GM12878 (cell line): ENCODE measurements around the gene RHBDF2. TPM values are rescaled to one million over a fixed set of nuclear protein-coding genes. Genes with fewer than 3 reads are reported as not detected.

Experiments
- ATAC-seq: fragments of 200-7000 bp; cut with Tn5 transposase; 3 replicates; pipeline ENCODE4 v1.9.1; 2020; ENCODE audit warnings: mild to moderate bottlenecking, moderate library complexity
- BruUV-seq: library from RNA; stranded (reverse); fragments of 400-500 nt; replicated peaks from 2 replicates; lab custom pipeline; 2021; lab: Mats Ljungman, UMichigan
- CTCF ChIA-PET: fragments of 300-600 bp; sonication (Branson Sonifier 250); formaldehyde crosslinking; extraction: SDS; loops from one replicate; lab custom pipeline; 2021; ENCODE audit warnings: inconsistent platforms; lab: Yijun Ruan, JAX
- POLR2A ChIA-PET: fragments of 350-600 bp; formaldehyde crosslinking; extraction: SDS; loops from one replicate; lab custom pipeline; 2021; ENCODE audit warnings: inconsistent platforms; lab: Charles Lee
- RAD21 ChIA-PET: fragments of 300-600 bp; sonication (Branson Sonifier 250); formaldehyde crosslinking; loops from one replicate; lab custom pipeline; 2023; ENCODE audit warnings: antibody characterized with exemption; ENCODE audit not compliant: unreplicated experiment; lab: Charles Lee
- SMC1A ChIA-PET: fragments of 300-600 bp; sonication (Branson Sonifier 250); formaldehyde crosslinking; loops from one replicate; lab custom pipeline; 2023; ENCODE audit not compliant: unreplicated experiment, uncharacterized antibody; lab: Charles Lee
- DNase-seq: peaks from one replicate; pipeline ENCODE4 v3.0.0-alpha.2; 2011; ENCODE audit warnings: low read depth, low spot score
- FAIRE-seq: peaks from 3 replicates; lab custom pipeline; 2011; peaks lifted over from hg19 to GRCh38; lab: Jason Lieb, UNC
- H2AFZ ChIP-seq: 2 replicates; pipeline ENCODE4 v1.6.0; 2011; ENCODE audit warnings: low read depth, low read length, control low read depth; ENCODE audit not compliant: control insufficient read depth
- H3K27ac ChIP-seq: 2 replicates; pipeline ENCODE4 v1.5.1; 2011; ENCODE audit warnings: control low read depth; ENCODE audit not compliant: control insufficient read depth, insufficient read depth
- H3K27me3 ChIP-seq, 2 experiments: replicated peaks in 1 of 2; 2 replicates each; pipeline versions ENCODE4 v1.6.0 to v1.6.1; 2011; ENCODE audit warnings: low read length in 1 of 2; ENCODE audit not compliant: control insufficient read depth in 2 of 2, insufficient read depth in 2 of 2
- H3K36me3 ChIP-seq, 2 experiments: 2 replicates each; pipeline ENCODE4 v1.5.1; 2011; ENCODE audit warnings: low read length in 1 of 2; ENCODE audit not compliant: control insufficient read depth in 2 of 2, insufficient read depth in 2 of 2
- H3K4me1 ChIP-seq: 2 replicates; pipeline ENCODE4 v1.6.1; 2011; ENCODE audit warnings: mild to moderate bottlenecking, low read length, moderate library complexity, mixed read lengths; ENCODE audit not compliant: control insufficient read depth, insufficient read depth
- H3K4me2 ChIP-seq: 2 replicates; pipeline ENCODE4 v1.6.0; 2011; ENCODE audit warnings: control low read depth; ENCODE audit not compliant: control insufficient read depth, insufficient read depth
- H3K4me3 ChIP-seq: fragments of 200-600 bp; sonication (generic); 2 replicates; pipeline ENCODE4 v1.5.1; 2016
- H3K79me2 ChIP-seq: 2 replicates; pipeline ENCODE4 v1.6.0; 2011; ENCODE audit warnings: low read length; ENCODE audit not compliant: control insufficient read depth, insufficient read depth
- H3K9ac ChIP-seq: 2 replicates; pipeline ENCODE4 v1.8.0; 2011; ENCODE audit warnings: low read length, control low read depth, mixed read lengths; ENCODE audit not compliant: control insufficient read depth, insufficient read depth
- H3K9me3 ChIP-seq: replicated peaks from 3 replicates; pipeline ENCODE4 v1.5.1; 2011; ENCODE audit warnings: mild to moderate bottlenecking, low read length; ENCODE audit not compliant: control insufficient read depth, insufficient read depth
- H4K20me1 ChIP-seq: 2 replicates; pipeline ENCODE4 v1.6.0; 2011; ENCODE audit not compliant: control insufficient read depth, insufficient read depth
- HDAC6 ChIP-seq: fragments of 200-600 bp; sonication (generic); IDR thresholded peaks from one replicate; pipeline ENCODE4 v1.8.0; 2017; ENCODE audit warnings: antibody characterized with exemption; ENCODE audit not compliant: unreplicated experiment
- IRF4 ChIP-seq: IDR thresholded peaks from 2 replicates; pipeline ENCODE4 v1.6.1; 2011; ENCODE audit warnings: low read depth, low read length
- PBX3 ChIP-seq: IDR thresholded peaks from 2 replicates; pipeline ENCODE4 v1.6.1; 2011; ENCODE audit warnings: mild to moderate bottlenecking, low read depth, low read length, moderate library complexity; ENCODE audit not compliant: insufficient replicate concordance
- REST ChIP-seq: IDR thresholded peaks from 2 replicates; pipeline ENCODE4 v1.6.1; 2012; ENCODE audit warnings: mild to moderate bottlenecking, low read depth, low read length
- YY1 ChIP-seq: IDR thresholded peaks from 2 replicates; pipeline ENCODE4 v1.6.1; 2011; ENCODE audit warnings: low read depth, mild to moderate bottlenecking, low read length
- ZNF592 ChIP-seq: fragments of 450-650 bp; IDR thresholded peaks from 2 replicates; pipeline ENCODE4 v1.6.1; 2017; ENCODE audit warnings: mild to moderate bottlenecking, moderate library complexity
- ZSCAN29 ChIP-seq: fragments of 450-650 bp; IDR thresholded peaks from 2 replicates; pipeline ENCODE4 v1.6.1; 2017; ENCODE audit warnings: mild to moderate bottlenecking, moderate library complexity
- WGBS: methylation state at CpG from one replicate; pipeline ENCODE4 v1.1.6; 2016; ENCODE audit warnings: low lambda C conversion rate; ENCODE audit not compliant: insufficient replicate concordance, insufficient coverage; ENCODE audit errors: missing lambda C conversion rate; 5-methylcytosine and 5-hydroxymethylcytosine counted together
- in situ Hi-C: fragments of 300-500 bp; cut with MboI; formaldehyde crosslinking; loops from 9 replicates; pipeline ENCODE4 v1.14.3; 2018; ENCODE audit warnings: mixed read lengths
- intact Hi-C: fragments of 100-400 bp; cut with micrococcal nuclease; formaldehyde crosslinking; loops from one replicate; pipeline ENCODE4 v1.14.2; 2022; ENCODE audit not compliant: unreplicated experiment
- polyA plus RNA-seq, 11 experiments: library from polyadenylated mRNA; depleted of rRNA in 4 of 11; unstranded in 6 of 11; stranded (reverse) in 5 of 11; fragments of >200 nt; fragmentation: Nextera tagmentation in 4 of 11; fragmentation: Illumina TruSeq in 1 of 11; extraction: Ambion mirVana in 4 of 11; extraction: Trizol in 1 of 11; gene quantifications; 1 replicate in 1 of 11; 2 replicates in 10 of 11; pipeline versions ENCODE4 v1.2.1 to v1.2.3, GENCODE V29; 2011 to 2016; ENCODE audit warnings: inconsistent platforms in 2 of 11, missing spikeins in 2 of 11, low read depth in 1 of 11
- total RNA-seq, 4 experiments: library from RNA; depleted of rRNA in 3 of 4; stranded (reverse); fragments of >200 nt in 3 of 4; fragmentation: Illumina TruSeq in 1 of 4; extraction: Trizol in 1 of 4; gene quantifications; 2 replicates each; pipeline versions ENCODE4 v1.2.1 to v1.2.3, GENCODE V29; 2013 to 2021
- TF ChIP-seq, protein P1 (sequence below): IDR thresholded peaks from 2 replicates; pipeline ENCODE4 v1.6.1; 2011; ENCODE audit warnings: low read depth, mild to moderate bottlenecking, low read length, moderate library complexity, borderline replicate concordance; ENCODE audit errors: extremely low read depth
- TF ChIP-seq, protein P2 (sequence below): IDR thresholded peaks from 2 replicates; pipeline ENCODE4 v1.6.1; 2011; ENCODE audit warnings: low read depth, low read length, improper control_type of control experiment, borderline replicate concordance

The RHBDF2 gene
- total and polyA plus RNA-seq, 10 of the 15 experiments (the other 5 are each of a cell fraction or from before 2014, with no cell fraction given): 0.97 to 43.0 (median 18.7) TPM

DNA sequence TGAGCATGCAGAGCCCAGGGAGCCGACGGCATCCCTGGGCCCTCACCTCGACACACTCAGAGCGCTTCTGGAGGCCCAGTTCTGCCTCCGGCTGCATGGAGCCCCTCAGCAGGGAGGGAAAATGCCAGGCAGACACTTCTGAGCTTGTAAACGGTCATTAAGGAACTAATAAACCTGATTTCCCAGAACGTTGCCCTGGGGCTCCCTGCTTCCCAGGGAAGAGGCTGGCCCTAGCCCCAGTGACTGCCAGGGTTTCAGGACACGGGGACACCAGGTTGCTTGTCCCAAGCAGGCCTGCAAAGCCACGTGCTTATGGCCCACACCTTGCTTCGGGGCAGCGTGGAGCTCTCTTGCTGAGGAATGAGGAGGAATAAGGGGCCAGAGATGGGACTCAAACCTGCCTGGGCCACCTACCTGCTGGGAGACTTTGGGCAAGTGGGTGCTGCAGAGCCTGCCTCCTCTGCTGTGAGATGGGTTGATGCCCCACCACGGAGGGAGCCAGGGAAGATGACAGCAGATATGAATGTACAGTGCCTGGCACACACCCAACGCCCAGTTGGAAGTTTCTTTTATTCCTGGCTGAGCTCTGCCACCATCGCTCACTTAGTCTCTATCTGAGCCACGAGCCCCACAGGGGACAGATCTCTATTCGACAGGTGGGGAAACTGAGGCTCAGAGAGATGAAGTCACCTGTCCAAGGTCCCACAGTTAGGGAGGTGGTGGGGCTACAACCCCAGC is 5.4 kb downstream of the RHBDF2 start:
- BruUV-seq: no TSS peak
- no peak overlapping the region for H3K27ac ChIP-seq
- 80% methylated on average over 16 of the region's 16 CpGs for WGBS
- TF ChIP-seq HDAC6: no peak
- TF ChIP-seq, protein P1, sequence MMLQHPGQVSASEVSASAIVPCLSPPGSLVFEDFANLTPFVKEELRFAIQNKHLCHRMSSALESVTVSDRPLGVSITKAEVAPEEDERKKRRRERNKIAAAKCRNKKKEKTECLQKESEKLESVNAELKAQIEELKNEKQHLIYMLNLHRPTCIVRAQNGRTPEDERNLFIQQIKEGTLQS: no peak
- TF ChIP-seq, protein P2, sequence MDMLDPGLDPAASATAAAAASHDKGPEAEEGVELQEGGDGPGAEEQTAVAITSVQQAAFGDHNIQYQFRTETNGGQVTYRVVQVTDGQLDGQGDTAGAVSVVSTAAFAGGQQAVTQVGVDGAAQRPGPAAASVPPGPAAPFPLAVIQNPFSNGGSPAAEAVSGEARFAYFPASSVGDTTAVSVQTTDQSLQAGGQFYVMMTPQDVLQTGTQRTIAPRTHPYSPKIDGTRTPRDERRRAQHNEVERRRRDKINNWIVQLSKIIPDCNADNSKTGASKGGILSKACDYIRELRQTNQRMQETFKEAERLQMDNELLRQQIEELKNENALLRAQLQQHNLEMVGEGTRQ: no peak
- no peak for TF ChIP-seq ZNF592
- TF ChIP-seq YY1: no peak
- no peak for TF ChIP-seq IRF4
- TF ChIP-seq PBX3: no peak
- TF ChIP-seq REST: no peak
- TF ChIP-seq ZSCAN29: no peak

More for the DNA sequence above, 5.4 kb downstream of the RHBDF2 start:
- FAIRE-seq (no peak), ATAC-seq (no peak), DNase-seq (no peak)
- H3K9me3 ChIP-seq: no peaks in the 10 kb centered on the region
- intact Hi-C loops (no loop called here), in situ Hi-C loops (no loop called here)
- no peak overlapping the region for H2AFZ ChIP-seq
- H4K20me1 ChIP-seq: no peaks in the 10 kb centered on the region
- ChIA-PET SMC1A (interaction anchor here (0.9 to 8.7 kb wide), 2 partner anchors 11 to 17 kb away, joined by 4 to 115 read pairs; no protein-coding TSS in a partner anchor), POLR2A (interaction anchor here (4.1 to 9.0 kb wide), 2 partner anchors 13 to 15 kb away, joined by 49 to 101 read pairs; no protein-coding TSS in a partner anchor), RAD21 (interaction anchor here (2.1 kb wide), 1 partner anchor 12 kb away, joined by 5 read pairs; no protein-coding TSS in a partner anchor), CTCF (interaction anchor here (0.7 to 2.3 kb wide), 3 partner anchors 12 to 252 kb away, joined by 3 to 8 read pairs (median 3); partner anchors contain the start of gene AANAT)
- H3K4me2 ChIP-seq: no peak overlapping the region
- peaks cover 80% of the 10 kb centered on the region for H3K4me1 ChIP-seq
- no peaks in the 10 kb centered on the region for H3K27me3 ChIP-seq
- no peaks in the 10 kb centered on the region; a peak in 3 of 4 replicates for H3K36me3 ChIP-seq
- H3K9ac ChIP-seq: no peak overlapping the region
- H3K79me2 ChIP-seq: peaks cover 72% of the 10 kb centered on the region
- H3K4me3 ChIP-seq: no peak overlapping the region
